HL-60 (cell line): ENCODE data around the gene TRAP1.

ENCODE experiments used
- DNase-seq, 2 experiments: peaks; one replicate each; pipeline ENCODE4 v3.0.0-alpha.2; 2010 to 2020; ENCODE audit warnings: low read depth in 1 of 2, low spot score in 1 of 2
- H3K27ac ChIP-seq: fragments of 250-450 bp; sonication (Bioruptor Pico); replicated peaks from 2 replicates; pipeline ENCODE4 v1.5.1; 2020; ENCODE audit warnings: mild to moderate bottlenecking, moderate library complexity
- H3K27me3 ChIP-seq: fragments of 250-450 bp; sonication (Bioruptor Pico); 2 replicates; pipeline ENCODE4 v1.5.1; 2021; ENCODE audit warnings: mild to moderate bottlenecking, moderate library complexity; ENCODE audit not compliant: insufficient read depth, poor library complexity, severe bottlenecking
- H3K4me3 ChIP-seq: replicated peaks from 2 replicates; pipeline ENCODE4 v1.5.1; 2011; ENCODE audit warnings: mild to moderate bottlenecking, control low read depth, low read length; ENCODE audit not compliant: insufficient read depth
- CTCF ChIP-seq: IDR thresholded peaks from one replicate; pipeline ENCODE4 v1.5.1; 2011; ENCODE audit warnings: low read length, control low read depth, inconsistent platforms; ENCODE audit not compliant: insufficient read depth
- GABPA ChIP-seq: IDR thresholded peaks from 2 replicates; pipeline ENCODE4 v1.6.1; 2012; ENCODE audit warnings: low read depth
- POLR2AphosphoS5 ChIP-seq: IDR thresholded peaks from 2 replicates; pipeline ENCODE4 v1.6.1; 2012; ENCODE audit warnings: low read depth
- SPI1 ChIP-seq: IDR thresholded peaks from 2 replicates; pipeline ENCODE4 v1.6.1; 2012; ENCODE audit warnings: low read depth, mild to moderate bottlenecking, borderline replicate concordance
- TF ChIP-seq, protein P1 (sequence below): IDR thresholded peaks from 2 replicates; pipeline ENCODE4 v1.6.1; 2012; ENCODE audit warnings: low read depth; ENCODE audit not compliant: insufficient replicate concordance

The TRAP1 gene

GRCh38 chr16:3655030-3655395 is 62.3 kb downstream of the TRAP1 start:
- Histone ChIP-seq H3K27me3 (no peaks in the 10 kb centered on the region), H3K27ac (no peak overlapping the region), H3K4me3 (no peak overlapping the region)
- no peak for DNase-seq
- TF ChIP-seq, protein P1, sequence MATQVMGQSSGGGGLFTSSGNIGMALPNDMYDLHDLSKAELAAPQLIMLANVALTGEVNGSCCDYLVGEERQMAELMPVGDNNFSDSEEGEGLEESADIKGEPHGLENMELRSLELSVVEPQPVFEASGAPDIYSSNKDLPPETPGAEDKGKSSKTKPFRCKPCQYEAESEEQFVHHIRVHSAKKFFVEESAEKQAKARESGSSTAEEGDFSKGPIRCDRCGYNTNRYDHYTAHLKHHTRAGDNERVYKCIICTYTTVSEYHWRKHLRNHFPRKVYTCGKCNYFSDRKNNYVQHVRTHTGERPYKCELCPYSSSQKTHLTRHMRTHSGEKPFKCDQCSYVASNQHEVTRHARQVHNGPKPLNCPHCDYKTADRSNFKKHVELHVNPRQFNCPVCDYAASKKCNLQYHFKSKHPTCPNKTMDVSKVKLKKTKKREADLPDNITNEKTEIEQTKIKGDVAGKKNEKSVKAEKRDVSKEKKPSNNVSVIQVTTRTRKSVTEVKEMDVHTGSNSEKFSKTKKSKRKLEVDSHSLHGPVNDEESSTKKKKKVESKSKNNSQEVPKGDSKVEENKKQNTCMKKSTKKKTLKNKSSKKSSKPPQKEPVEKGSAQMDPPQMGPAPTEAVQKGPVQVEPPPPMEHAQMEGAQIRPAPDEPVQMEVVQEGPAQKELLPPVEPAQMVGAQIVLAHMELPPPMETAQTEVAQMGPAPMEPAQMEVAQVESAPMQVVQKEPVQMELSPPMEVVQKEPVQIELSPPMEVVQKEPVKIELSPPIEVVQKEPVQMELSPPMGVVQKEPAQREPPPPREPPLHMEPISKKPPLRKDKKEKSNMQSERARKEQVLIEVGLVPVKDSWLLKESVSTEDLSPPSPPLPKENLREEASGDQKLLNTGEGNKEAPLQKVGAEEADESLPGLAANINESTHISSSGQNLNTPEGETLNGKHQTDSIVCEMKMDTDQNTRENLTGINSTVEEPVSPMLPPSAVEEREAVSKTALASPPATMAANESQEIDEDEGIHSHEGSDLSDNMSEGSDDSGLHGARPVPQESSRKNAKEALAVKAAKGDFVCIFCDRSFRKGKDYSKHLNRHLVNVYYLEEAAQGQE, result no peak
- TF ChIP-seq SPI1, result no peak
- TF ChIP-seq GABPA, result no peak
- no peak for TF ChIP-seq POLR2AphosphoS5
- no peak for TF ChIP-seq CTCF

GRCh38 chr16:3654249-3654991 is 62.9 kb downstream of the TRAP1 start, which contains the start of gene DNASE1:
DNASE1 (plus strand) TSS chr16:3654691; CDS start chr16:3655374, 683 bp downstream.
- DNase-seq, result peak; percentile 26 to 72
- no peak within 1 kb of the TSS for H3K4me3 ChIP-seq
- H3K27ac ChIP-seq, result no peak within 1 kb of the TSS
- H3K27me3 ChIP-seq, result no peaks in the 10 kb centered on the region
- TF ChIP-seq, protein P1, result no peak
- peak; percentile 77 for TF ChIP-seq CTCF

DNA sequence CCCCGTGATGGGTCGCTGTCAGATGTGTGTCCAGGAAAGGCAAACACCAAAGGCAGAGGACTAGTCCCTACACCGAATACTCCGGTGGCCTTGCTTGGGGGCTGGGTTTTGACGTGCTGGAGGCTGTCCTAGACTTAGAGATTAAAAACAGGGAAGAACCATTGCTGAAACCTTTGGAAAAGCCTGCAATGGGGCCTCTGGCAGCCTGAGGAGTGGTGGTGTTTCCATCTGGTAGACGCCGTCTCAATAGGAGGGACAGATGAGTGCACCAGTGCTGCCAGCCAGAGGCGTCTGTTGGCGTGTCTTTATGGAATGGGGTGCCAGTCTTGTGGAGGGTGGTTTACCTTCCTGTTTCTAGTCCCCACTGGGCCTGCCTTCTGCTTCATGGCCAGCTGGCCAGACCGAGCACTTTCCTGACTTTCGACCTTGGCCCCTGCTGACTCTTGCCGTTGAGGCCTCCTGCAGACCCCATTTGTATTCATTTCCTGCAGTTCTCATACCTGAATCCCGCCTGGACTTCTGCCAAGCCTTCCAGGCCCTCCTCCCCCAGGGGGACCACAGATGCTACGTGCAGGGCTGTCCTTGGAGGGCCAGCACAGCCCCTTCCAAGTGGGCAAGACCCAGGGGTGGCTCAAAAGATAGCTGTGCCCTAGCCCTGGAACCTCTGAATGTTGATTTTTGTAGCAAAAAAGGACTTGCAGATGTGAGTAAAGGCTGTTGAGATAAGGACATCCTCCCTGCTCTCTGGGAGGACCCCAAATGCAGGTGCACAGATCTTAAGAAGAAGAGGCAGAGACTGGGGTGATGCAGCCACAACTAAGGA is 64.7 kb downstream of the TRAP1 start:
- no peak for DNase-seq
- no peak overlapping the region for H3K4me3 ChIP-seq
- TF ChIP-seq CTCF, result no peak
- TF ChIP-seq, protein P1, result no peak
- H3K27me3 ChIP-seq, result no peaks in the 10 kb centered on the region
- H3K27ac ChIP-seq, result no peak overlapping the region
